PC-3 (cell line): ENCODE results near the gene ATP6V0E2. TPM values are rescaled to one million over a fixed set of nuclear protein-coding genes. Genes with fewer than 3 reads are reported as not detected.

ENCODE experiments used
- ATAC-seq: fragments of 200-7000 bp; cut with Tn5 transposase; 2 replicates; pipeline ENCODE4 v1.9.1; 2020; ENCODE audit warnings: mild to moderate bottlenecking, moderate library complexity
- BruUV-seq: library from RNA; stranded (reverse); fragments of 400-500 nt; replicated peaks from 2 replicates; lab custom pipeline; 2021; lab: Mats Ljungman, UMichigan
- CTCF ChIA-PET: fragments of 300-600 bp; sonication (Branson Sonifier 250); formaldehyde crosslinking; loops from one replicate; lab custom pipeline; 2022; ENCODE audit warnings: antibody characterized with exemption; lab: Charles Lee
- POLR2A ChIA-PET: fragments of 300-600 bp; sonication (Branson Sonifier 250); formaldehyde crosslinking; loops from one replicate; lab custom pipeline; 2022; ENCODE audit warnings: antibody characterized with exemption; ENCODE audit not compliant: unreplicated experiment; lab: Charles Lee
- DNase-seq: peaks from one replicate; pipeline ENCODE4 v3.0.0-alpha.2; 2015
- H2AFZ ChIP-seq: fragments of 300-600 bp; sonication (generic); 2 replicates; pipeline ENCODE4 v1.6.0; 2016; ENCODE audit warnings: antibody characterized with exemption, low read length
- H3F3A ChIP-seq: fragments of 300-600 bp; sonication (generic); one replicate; pipeline ENCODE4 v1.6.0; 2017; ENCODE audit warnings: antibody characterized with exemption, low read length, control low read depth, mild to moderate bottlenecking; ENCODE audit not compliant: unreplicated experiment
- H3K27ac ChIP-seq: fragments of 300-600 bp; sonication (generic); 2 replicates; pipeline ENCODE4 v1.5.1; 2016; ENCODE audit warnings: mild to moderate bottlenecking, low read length
- H3K27me3 ChIP-seq: fragments of 300-600 bp; sonication (generic); 2 replicates; pipeline ENCODE4 v1.6.1; 2016; ENCODE audit warnings: low read length, mixed read lengths
- H3K36me3 ChIP-seq: fragments of 300-600 bp; sonication (generic); 2 replicates; pipeline ENCODE4 v1.6.1; 2016; ENCODE audit warnings: low read depth, mixed run types, low read length, mixed read lengths
- H3K4me1 ChIP-seq: fragments of 300-600 bp; sonication (generic); 2 replicates; pipeline ENCODE4 v1.5.1; 2016; ENCODE audit warnings: low read length; ENCODE audit not compliant: insufficient read depth
- H3K4me2 ChIP-seq: fragments of 300-600 bp; sonication (generic); 2 replicates; pipeline ENCODE4 v1.6.0; 2016; ENCODE audit warnings: low read length
- H3K4me3 ChIP-seq: fragments of 300-600 bp; sonication (generic); 2 replicates; pipeline ENCODE4 v1.5.1; 2016; ENCODE audit warnings: mild to moderate bottlenecking, low read length, mixed read lengths
- H3K79me2 ChIP-seq: fragments of 300-600 bp; sonication (generic); 2 replicates; pipeline ENCODE4 v1.6.1; 2017; ENCODE audit warnings: low read length, mixed read lengths
- H3K9ac ChIP-seq: fragments of 300-600 bp; sonication (generic); 2 replicates; pipeline ENCODE4 v1.6.0; 2016; ENCODE audit warnings: mild to moderate bottlenecking, low read length
- H3K9me2 ChIP-seq: fragments of 300-600 bp; sonication (generic); replicated peaks from 2 replicates; pipeline ENCODE4 v1.6.1; 2016; ENCODE audit warnings: mixed run types, low read length, mixed read lengths
- H3K9me3 ChIP-seq: fragments of 300-600 bp; sonication (generic); 2 replicates; pipeline ENCODE4 v1.6.1; 2016; ENCODE audit warnings: low read length, mixed read lengths
- H4K20me1 ChIP-seq: fragments of 300-600 bp; sonication (generic); 2 replicates; pipeline ENCODE4 v1.6.1; 2016; ENCODE audit warnings: low read length, mixed read lengths
- CTCF ChIP-seq: fragments of 300-600 bp; sonication (generic); conservative IDR thresholded peaks from 2 replicates; pipeline ENCODE4 v1.5.1; 2017; ENCODE audit warnings: antibody characterized with exemption, low read depth, mild to moderate bottlenecking, low read length
- EZH2 ChIP-seq: fragments of 300-600 bp; sonication (generic); IDR thresholded peaks from one replicate; pipeline ENCODE4 v1.6.1; 2017; ENCODE audit warnings: antibody characterized with exemption, mild to moderate bottlenecking, low read length; ENCODE audit not compliant: unreplicated experiment
- EZH2phosphoT487 ChIP-seq: fragments of 300-600 bp; sonication (generic); IDR thresholded peaks from 2 replicates; pipeline ENCODE4 v1.6.1; 2018; ENCODE audit warnings: mild to moderate bottlenecking, antibody characterized with exemption, low read length, borderline replicate concordance
- intact Hi-C: fragments of 100-400 bp; cut with micrococcal nuclease; formaldehyde crosslinking; loops from 2 replicates; pipeline ENCODE4 v1.9.0; 2023
- total RNA-seq: library from RNA; depleted of rRNA; stranded (reverse); fragments of >200 nt; gene quantifications from 2 replicates; pipeline ENCODE4 v1.2.3, GENCODE V29; 2014

Gene ATP6V0E2
- total RNA-seq, 1 experiment from 2014 or later = 78.2 TPM

- H3K79me2 ChIP-seq = no peaks in the 10 kb centered on the region
- intact Hi-C loops = no loop called here
- TF ChIP-seq CTCF (no peak), EZH2 (no peak), EZH2phosphoT487 (no peak)
- no TSS peak for BruUV-seq
- CTCF ChIA-PET = no interaction called here
- no peaks in the 10 kb centered on the region for H4K20me1 ChIP-seq
- no peak overlapping the region for H2AFZ ChIP-seq
- no peak overlapping the region for H3K4me3 ChIP-seq
- H3F3A ChIP-seq = no peaks in the 10 kb centered on the region
- H3K27me3 ChIP-seq = no peaks in the 10 kb centered on the region
- no peaks in the 10 kb centered on the region for H3K9me2 ChIP-seq
- DNase-seq (no peak), ATAC-seq (no peak)
- POLR2A ChIA-PET = no interaction called here
- H3K9ac ChIP-seq = no peak overlapping the region
- no peaks in the 10 kb centered on the region for H3K36me3 ChIP-seq
- H3K9me3 ChIP-seq = no peaks in the 10 kb centered on the region
- no peak overlapping the region for H3K27ac ChIP-seq
- peaks cover 4% of the 10 kb centered on the region; the same call in 1 of the 2 replicates for H3K4me1 ChIP-seq
- no peak overlapping the region for H3K4me2 ChIP-seq
Measured at GRCh38 chr7:149867762-149868622, 5.8 kb upstream of the ATP6V0E2 start.

DNA sequence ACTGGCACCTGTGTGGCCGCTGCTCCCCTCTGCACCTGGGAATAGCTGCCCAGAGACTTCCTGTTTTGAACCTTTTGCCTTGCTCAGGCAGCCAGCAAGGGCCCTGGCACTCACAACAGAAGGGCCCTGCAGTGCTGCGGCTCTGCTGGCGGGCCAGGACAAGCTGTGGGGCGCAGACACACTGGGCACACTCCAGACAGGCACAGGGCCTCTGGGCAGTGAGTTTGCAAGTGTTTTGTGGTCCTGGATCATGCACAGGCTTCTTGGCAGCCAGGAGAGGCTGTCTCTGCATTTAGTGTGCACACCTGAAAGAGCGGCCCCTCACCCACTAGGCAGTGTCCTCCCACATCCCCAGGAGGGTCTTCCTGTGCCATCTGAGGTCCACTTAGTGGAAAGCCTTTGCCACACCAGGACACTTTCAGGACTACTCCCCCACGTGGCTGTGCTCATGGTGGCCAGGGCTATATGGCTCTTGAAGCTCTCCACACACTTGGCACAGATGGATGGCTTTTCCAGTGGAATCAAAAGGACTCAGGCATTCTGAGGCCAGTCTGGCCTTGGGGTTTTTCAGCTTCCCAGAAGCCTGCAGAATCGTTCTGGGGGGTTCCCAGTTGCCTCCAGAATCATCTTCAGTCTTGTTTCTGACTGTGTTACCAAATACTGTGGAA, 5.0 kb upstream of the ATP6V0E2 start:
- H4K20me1 ChIP-seq = no peaks in the 10 kb centered on the region
- ATAC-seq (no peak), DNase-seq (no peak)
- H3K36me3 ChIP-seq = no peaks in the 10 kb centered on the region
- no peak overlapping the region for H3K4me2 ChIP-seq
- ChIA-PET CTCF (no interaction called here), POLR2A (no interaction called here)
- H3K4me1 ChIP-seq = peaks cover 4% of the 10 kb centered on the region; the same call in 1 of the 2 replicates
- H3K27ac ChIP-seq = no peak overlapping the region
- H3F3A ChIP-seq = no peaks in the 10 kb centered on the region
- H3K9me3 ChIP-seq = no peaks in the 10 kb centered on the region
- no peak for TF ChIP-seq EZH2phosphoT487
- no peak for TF ChIP-seq CTCF
- no peak for TF ChIP-seq EZH2
- no TSS peak for BruUV-seq
- H3K27me3 ChIP-seq = no peaks in the 10 kb centered on the region
- intact Hi-C loops = no loop called here
- H2AFZ ChIP-seq = no peak overlapping the region
- H3K4me3 ChIP-seq = no peak overlapping the region
- H3K9me2 ChIP-seq = no peaks in the 10 kb centered on the region
- H3K9ac ChIP-seq = no peak overlapping the region
- H3K79me2 ChIP-seq = no peaks in the 10 kb centered on the region

- POLR2A ChIA-PET = no interaction called here
- ATAC-seq (no peak), DNase-seq (no peak)
- Histone ChIP-seq H3F3A (no peaks in the 10 kb centered on the region), H3K4me2 (no peak overlapping the region), H3K9ac (no peak overlapping the region), H3K27ac (no peak overlapping the region), H3K79me2 (no peaks in the 10 kb centered on the region), H3K27me3 (no peaks in the 10 kb centered on the region), H4K20me1 (no peaks in the 10 kb centered on the region), H2AFZ (no peak overlapping the region), H3K4me3 (no peak overlapping the region), H3K9me3 (no peaks in the 10 kb centered on the region), H3K36me3 (no peaks in the 10 kb centered on the region), H3K9me2 (no peaks in the 10 kb centered on the region), H3K4me1 (peaks cover 4% of the 10 kb centered on the region; the same call in 1 of the 2 replicates)
- intact Hi-C loops = no loop called here
- TF ChIP-seq CTCF (no peak), EZH2phosphoT487 (no peak), EZH2 (no peak)
- BruUV-seq = no TSS peak
- CTCF ChIA-PET = no interaction called here
Measured at GRCh38 chr7:149869291-149869650, 4.5 kb upstream of the ATP6V0E2 start.
